Measurements from ENCODE around the gene DAW1. TPM values are rescaled to one million over a fixed set of nuclear protein-coding genes. Genes with fewer than 3 reads are reported as not detected.

DAW1 gene
- total RNA-seq, 1 experiment from 2014 or later = 0.26 TPM

GRCh38 chr2:227823922-227824321, 47.5 kb upstream of the DAW1 start:
- no TSS peak for BruUV-seq (replicated peaks)
- no peaks in the 10 kb centered on the region for H3K27me3 ChIP-seq (ENCODE audit: control insufficient read depth, insufficient read depth, low read length)
- H3K9me3 ChIP-seq (ENCODE audit: control insufficient read depth, insufficient read depth, low read depth, low read length) = no peaks in the 10 kb centered on the region; the same call in 1 of the 2 replicates
- no peak for ATAC-seq
- in situ Hi-C loops (cut with HindIII; ENCODE audit: low pct_unique_long_range_greater_than_20kb, low sequenced_read_pairs) = no loop called here
- intact Hi-C loops (cut with micrococcal nuclease; ENCODE audit: unreplicated experiment) = no loop called here
- TF ChIP-seq REST (IDR thresholded peaks at IDR 0.05; ENCODE audit: insufficient read depth in 1 of 2, low read depth in 2 of 2, low read length in 1 of 2) (no peak), SIN3A (IDR thresholded peaks at IDR 0.05; ENCODE audit: borderline replicate concordance, insufficient read depth, low read depth, low read length) (no peak), POLR2AphosphoS5 (IDR thresholded peaks at IDR 0.05; ENCODE audit: low read depth, low read length) (no peak), TCF7L2 (IDR thresholded peaks at IDR 0.05; ENCODE audit: low read depth, low read length) (no peak), CTCF (IDR thresholded peaks at IDR 0.05) (no peak)
- no peak overlapping the region for H3K27ac ChIP-seq (ENCODE audit: low read length)
- ChIA-PET CTCF (no interaction called here), POLR2A (no interaction called here)
- no peaks in the 10 kb centered on the region for H3K4me1 ChIP-seq (ENCODE audit: control insufficient read depth, insufficient read depth, low read length)
- H3K4me3 ChIP-seq (ENCODE audit: low read depth in 2 of 2, low read length in 2 of 2) = no peak overlapping the region
- H3K36me3 ChIP-seq (ENCODE audit: control insufficient read depth, insufficient read depth, low read length) = no peaks in the 10 kb centered on the region
- no peak for DNase-seq (ENCODE audit: low read depth, low spot score)

- H3K27ac ChIP-seq (ENCODE audit: low read length) = no peak overlapping the region
- intact Hi-C loops (cut with micrococcal nuclease; ENCODE audit: unreplicated experiment) = no loop called here
- H3K4me1 ChIP-seq (ENCODE audit: control insufficient read depth, insufficient read depth, low read length) = no peaks in the 10 kb centered on the region
- BruUV-seq (replicated peaks) = no TSS peak
- ChIA-PET CTCF (no interaction called here), POLR2A (no interaction called here)
- H3K4me3 ChIP-seq (ENCODE audit: low read depth in 2 of 2, low read length in 2 of 2) = no peak overlapping the region
- H3K36me3 ChIP-seq (ENCODE audit: control insufficient read depth, insufficient read depth, low read length) = no peaks in the 10 kb centered on the region
- in situ Hi-C loops (cut with HindIII; ENCODE audit: low pct_unique_long_range_greater_than_20kb, low sequenced_read_pairs) = no loop called here
- no peak for DNase-seq (ENCODE audit: low read depth, low spot score)
- no peak for ATAC-seq
- TF ChIP-seq CTCF (IDR thresholded peaks at IDR 0.05) (no peak), POLR2AphosphoS5 (IDR thresholded peaks at IDR 0.05; ENCODE audit: low read depth, low read length) (no peak), SIN3A (IDR thresholded peaks at IDR 0.05; ENCODE audit: borderline replicate concordance, insufficient read depth, low read depth, low read length) (no peak), TCF7L2 (IDR thresholded peaks at IDR 0.05; ENCODE audit: low read depth, low read length) (no peak), REST (IDR thresholded peaks at IDR 0.05; ENCODE audit: insufficient read depth in 1 of 2, low read depth in 2 of 2, low read length in 1 of 2) (no peak)
- H3K9me3 ChIP-seq (ENCODE audit: control insufficient read depth, insufficient read depth, low read depth, low read length) = no peaks in the 10 kb centered on the region; the same call in 1 of the 2 replicates
- no peaks in the 10 kb centered on the region for H3K27me3 ChIP-seq (ENCODE audit: control insufficient read depth, insufficient read depth, low read length)
Measured at GRCh38 chr2:227824711-227825110, 46.7 kb upstream of the DAW1 start.

All from Panc1 (cell line).